ENCODE results near the gene FNIP1.

- TF ChIP-seq, protein P1, sequence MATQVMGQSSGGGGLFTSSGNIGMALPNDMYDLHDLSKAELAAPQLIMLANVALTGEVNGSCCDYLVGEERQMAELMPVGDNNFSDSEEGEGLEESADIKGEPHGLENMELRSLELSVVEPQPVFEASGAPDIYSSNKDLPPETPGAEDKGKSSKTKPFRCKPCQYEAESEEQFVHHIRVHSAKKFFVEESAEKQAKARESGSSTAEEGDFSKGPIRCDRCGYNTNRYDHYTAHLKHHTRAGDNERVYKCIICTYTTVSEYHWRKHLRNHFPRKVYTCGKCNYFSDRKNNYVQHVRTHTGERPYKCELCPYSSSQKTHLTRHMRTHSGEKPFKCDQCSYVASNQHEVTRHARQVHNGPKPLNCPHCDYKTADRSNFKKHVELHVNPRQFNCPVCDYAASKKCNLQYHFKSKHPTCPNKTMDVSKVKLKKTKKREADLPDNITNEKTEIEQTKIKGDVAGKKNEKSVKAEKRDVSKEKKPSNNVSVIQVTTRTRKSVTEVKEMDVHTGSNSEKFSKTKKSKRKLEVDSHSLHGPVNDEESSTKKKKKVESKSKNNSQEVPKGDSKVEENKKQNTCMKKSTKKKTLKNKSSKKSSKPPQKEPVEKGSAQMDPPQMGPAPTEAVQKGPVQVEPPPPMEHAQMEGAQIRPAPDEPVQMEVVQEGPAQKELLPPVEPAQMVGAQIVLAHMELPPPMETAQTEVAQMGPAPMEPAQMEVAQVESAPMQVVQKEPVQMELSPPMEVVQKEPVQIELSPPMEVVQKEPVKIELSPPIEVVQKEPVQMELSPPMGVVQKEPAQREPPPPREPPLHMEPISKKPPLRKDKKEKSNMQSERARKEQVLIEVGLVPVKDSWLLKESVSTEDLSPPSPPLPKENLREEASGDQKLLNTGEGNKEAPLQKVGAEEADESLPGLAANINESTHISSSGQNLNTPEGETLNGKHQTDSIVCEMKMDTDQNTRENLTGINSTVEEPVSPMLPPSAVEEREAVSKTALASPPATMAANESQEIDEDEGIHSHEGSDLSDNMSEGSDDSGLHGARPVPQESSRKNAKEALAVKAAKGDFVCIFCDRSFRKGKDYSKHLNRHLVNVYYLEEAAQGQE (IDR thresholded peaks at IDR 0.05; ENCODE audit: borderline replicate concordance in 1 of 2, low read depth in 1 of 2, low read length in 2 of 2) = no peak
- TF ChIP-seq ZNF34 (CRISPR knock-in tag; IDR thresholded peaks at IDR 0.05; ENCODE audit: borderline replicate concordance) (no peak), SMAD9 (CRISPR knock-in tag; IDR thresholded peaks at IDR 0.05) (no peak), HNRNPLL (IDR thresholded peaks at IDR 0.05; ENCODE audit: low read depth, low read length, poor library complexity, severe bottlenecking) (no peak), ELF3 (CRISPR knock-in tag; IDR thresholded peaks at IDR 0.05) (no peak), ZKSCAN8 (CRISPR knock-in tag; IDR thresholded peaks at IDR 0.05; ENCODE audit: borderline replicate concordance) (no peak)
- TF ChIP-seq, protein P2, sequence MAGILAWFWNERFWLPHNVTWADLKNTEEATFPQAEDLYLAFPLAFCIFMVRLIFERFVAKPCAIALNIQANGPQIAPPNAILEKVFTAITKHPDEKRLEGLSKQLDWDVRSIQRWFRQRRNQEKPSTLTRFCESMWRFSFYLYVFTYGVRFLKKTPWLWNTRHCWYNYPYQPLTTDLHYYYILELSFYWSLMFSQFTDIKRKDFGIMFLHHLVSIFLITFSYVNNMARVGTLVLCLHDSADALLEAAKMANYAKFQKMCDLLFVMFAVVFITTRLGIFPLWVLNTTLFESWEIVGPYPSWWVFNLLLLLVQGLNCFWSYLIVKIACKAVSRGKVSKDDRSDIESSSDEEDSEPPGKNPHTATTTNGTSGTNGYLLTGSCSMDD (CRISPR knock-in tag; IDR thresholded peaks at IDR 0.05) = no peak
Observed at GRCh38 chr5:131710391-131710790, 86.4 kb downstream of the FNIP1 start.

All from HepG2 (cell line).